ENCODE data around the gene TRUB2. TPM values are rescaled to one million over a fixed set of nuclear protein-coding genes. Genes with fewer than 3 reads are reported as not detected.

The TRUB2 gene
- 27.9 and 29.0 TPM in 2 replicates for total RNA-seq

GRCh38 chr9:128322404-128323211, at the start of gene TRUB2, which contains the start of gene COQ4:
TSS of gene TRUB2 (minus strand) at chr9:128322447. CDS start at chr9:128322408, 39 bp downstream.
TSS of gene COQ4 (plus strand) at chr9:128322839. CDS start at chr9:128322859, 20 bp downstream.
- intact Hi-C loops (cut with micrococcal nuclease) = loop anchor here (1.0 to 5.0 kb wide), 17 partner anchors 19 to 710 kb away; partner anchors contain the start of genes BBLN, CIZ1, DYNC2I2 and GOLGA2

- intact Hi-C loops (cut with micrococcal nuclease) = loop anchor here (1.0 to 5.0 kb wide), 15 partner anchors 9 to 415 kb away; partner anchors contain the start of genes CERCAM, CIZ1, COQ4 and GLE1
Observed at GRCh38 chr9:128371630-128372117, 49.4 kb upstream of the TRUB2 start.

- intact Hi-C loops (cut with micrococcal nuclease) = loop anchor here (1.0 to 5.0 kb wide), 15 partner anchors 9 to 416 kb away; partner anchors contain the start of genes CERCAM, CIZ1, COQ4 and GLE1
Observed at GRCh38 chr9:128370752-128371629, 48.7 kb upstream of the TRUB2 start, which contains the start of gene URM1. TSS of gene URM1 (plus strand) at chr9:128371374. CDS start at chr9:128371381, 7 bp downstream.

- intact Hi-C loops (cut with micrococcal nuclease) = loop anchor here (2.0 to 5.0 kb wide), 6 partner anchors 50 to 416 kb away; partner anchors contain the start of genes CERCAM, CIZ1, PTGES2 and TBC1D13
Observed at GRCh38 chr9:128370367-128370751, 48.1 kb upstream of the TRUB2 start.

- intact Hi-C loops (cut with micrococcal nuclease) = no loop called here
Observed at GRCh38 chr9:128369024-128369706, 46.9 kb upstream of the TRUB2 start.

- intact Hi-C loops (cut with micrococcal nuclease) = no loop called here
Observed at GRCh38 chr9:128365525-128365924, 43.3 kb upstream of the TRUB2 start.

- intact Hi-C loops (cut with micrococcal nuclease) = loop anchor here (1.0 to 5.0 kb wide), 10 partner anchors 9 to 224 kb away; partner anchors contain the start of genes CERCAM, COQ4, GOLGA2 and ODF2
Observed at GRCh38 chr9:128362774-128363173, 40.5 kb upstream of the TRUB2 start.

- intact Hi-C loops (cut with micrococcal nuclease) = loop anchor here (1.0 to 5.0 kb wide), 10 partner anchors 9 to 225 kb away; partner anchors contain the start of genes CERCAM, COQ4, GOLGA2 and ODF2
Observed at GRCh38 chr9:128361986-128362646, 39.9 kb upstream of the TRUB2 start.

- intact Hi-C loops (cut with micrococcal nuclease) = loop anchor here (5.0 kb wide), 1 partner anchor 76 kb away; no protein-coding TSS in a partner anchor
Observed at GRCh38 chr9:128361296-128361985, 39.2 kb upstream of the TRUB2 start.

GRCh38 chr9:128360826-128361225, 38.6 kb upstream of the TRUB2 start:
- intact Hi-C loops (cut with micrococcal nuclease) = loop anchor here (5.0 kb wide), 1 partner anchor 76 kb away; no protein-coding TSS in a partner anchor

- intact Hi-C loops (cut with micrococcal nuclease) = no loop called here
Observed at GRCh38 chr9:128358861-128359260, 36.6 kb upstream of the TRUB2 start.

GRCh38 chr9:128358090-128358489, 35.8 kb upstream of the TRUB2 start:
- intact Hi-C loops (cut with micrococcal nuclease) = no loop called here

GRCh38 chr9:128355451-128355850, 33.2 kb upstream of the TRUB2 start:
- intact Hi-C loops (cut with micrococcal nuclease) = no loop called here

- intact Hi-C loops (cut with micrococcal nuclease) = no loop called here
Observed at GRCh38 chr9:128349772-128350171, 27.5 kb upstream of the TRUB2 start.

GRCh38 chr9:128349125-128349524, 26.9 kb upstream of the TRUB2 start:
- intact Hi-C loops (cut with micrococcal nuclease) = no loop called here

- intact Hi-C loops (cut with micrococcal nuclease) = loop anchor here (5.0 kb wide), 1 partner anchor 218 kb away; the partner anchor contains the start of gene PTGES2
Observed at GRCh38 chr9:128344931-128345605, 22.8 kb upstream of the TRUB2 start.

GRCh38 chr9:128343855-128344254, 21.6 kb upstream of the TRUB2 start:
- intact Hi-C loops (cut with micrococcal nuclease) = loop anchor here (5.0 kb wide), 1 partner anchor 217 kb away; the partner anchor contains the start of gene PTGES2

GRCh38 chr9:128342971-128343680, 20.9 kb upstream of the TRUB2 start:
- intact Hi-C loops (cut with micrococcal nuclease) = loop anchor here (5.0 kb wide), 1 partner anchor 216 kb away; the partner anchor contains the start of gene PTGES2

All from T-helper 1 cell treated with Interleukin-12 subunit alpha and Interleukin-12 subunit beta and Interleukin-4 antibody, amounts not matched to agents 30 ng/mL and 1 ng/mL, for 36 hours (primary cell).